Liver (tissue), 9 donors: ENCODE measurements around the gene HEPHL1. TPM values are rescaled to one million over a fixed set of nuclear protein-coding genes. Genes with fewer than 3 reads are reported as not detected.

ENCODE experiments used
- DNase-seq: peaks from one replicate; pipeline ENCODE4 v3.0.0-alpha.2; 2017; ENCODE audit warnings: low spot score
- H3K27ac ChIP-seq, 2 donors: one replicate each; pipeline ENCODE4 v1.7.0; 2013; ENCODE audit warnings: inconsistent platforms in 2 of 2, low read length in 2 of 2, control low read depth in 1 of 2, low read depth in 1 of 2, mild to moderate bottlenecking in 1 of 2
- H3K27me3 ChIP-seq, 4 donors: one replicate each; pipeline versions ENCODE4 v1.6.1 to v1.7.0; 2013; ENCODE audit warnings: low read length in 3 of 4, inconsistent platforms in 1 of 4, mild to moderate bottlenecking in 1 of 4, moderate library complexity in 1 of 4; ENCODE audit not compliant: control insufficient read depth in 4 of 4, insufficient read depth in 4 of 4
- H3K36me3 ChIP-seq, 4 donors: one replicate each; pipeline versions ENCODE4 v1.6.1 to v1.7.0; 2013; ENCODE audit warnings: low read length in 3 of 4, mild to moderate bottlenecking in 3 of 4, low read depth in 1 of 4, moderate library complexity in 1 of 4; ENCODE audit not compliant: control insufficient read depth in 4 of 4, insufficient read depth in 3 of 4
- H3K4me1 ChIP-seq, 4 donors: one replicate each; pipeline versions ENCODE4 v1.6.1 to v1.7.0; 2013; ENCODE audit warnings: low read length in 3 of 4, mild to moderate bottlenecking in 3 of 4, moderate library complexity in 1 of 4; ENCODE audit not compliant: control insufficient read depth in 4 of 4, insufficient read depth in 4 of 4
- H3K4me3 ChIP-seq, 3 donors: one replicate each; pipeline versions ENCODE4 v1.6.1 to v1.7.0; 2013; ENCODE audit warnings: low read length in 3 of 3, control low read depth in 1 of 3, low read depth in 1 of 3, mild to moderate bottlenecking in 1 of 3
- H3K9ac ChIP-seq, 2 donors: one replicate each; pipeline ENCODE4 v1.7.0; 2013; ENCODE audit warnings: low read length in 2 of 2, mild to moderate bottlenecking in 2 of 2, moderate library complexity in 2 of 2, control low read depth in 1 of 2, low read depth in 1 of 2
- H3K9me3 ChIP-seq, 4 donors: one replicate each; pipeline versions ENCODE4 v1.6.1 to v1.7.0; 2013; ENCODE audit warnings: low read length in 3 of 4; ENCODE audit not compliant: control insufficient read depth in 4 of 4
- EGR1 ChIP-seq, 2 donors: IDR thresholded peaks; 2 replicates each; pipeline ENCODE4 v1.6.1; 2016 to 2018; ENCODE audit warnings: antibody characterized with exemption in 2 of 2, low read depth in 2 of 2
- FOXA2 ChIP-seq: IDR thresholded peaks from 2 replicates; pipeline ENCODE4 v1.6.1; 2016; ENCODE audit warnings: antibody characterized with exemption
- GABPA ChIP-seq, 2 donors: IDR thresholded peaks in 1 of 2; conservative IDR thresholded peaks in 1 of 2; 2 replicates each; pipeline ENCODE4 v1.6.1; 2016; ENCODE audit warnings: antibody characterized with exemption in 2 of 2, mild to moderate bottlenecking in 1 of 2, moderate library complexity in 1 of 2
- HNF4A ChIP-seq, 2 donors: conservative IDR thresholded peaks; 2 replicates each; pipeline ENCODE4 v1.6.1; 2016; ENCODE audit warnings: antibody characterized with exemption in 2 of 2, mild to moderate bottlenecking in 2 of 2
- HNF4G ChIP-seq: IDR thresholded peaks from 2 replicates; pipeline ENCODE4 v1.6.1; 2016; ENCODE audit warnings: antibody characterized with exemption
- JUND ChIP-seq, 2 donors: IDR thresholded peaks; 2 replicates each; pipeline ENCODE4 v1.6.1; 2016; ENCODE audit warnings: antibody characterized with exemption in 2 of 2
- NR2F2 ChIP-seq: IDR thresholded peaks from 2 replicates; pipeline ENCODE4 v1.6.1; 2016; ENCODE audit warnings: antibody characterized with exemption
- RAD21 ChIP-seq, 2 donors: IDR thresholded peaks; 2 replicates each; pipeline ENCODE4 v1.6.1; 2016; ENCODE audit warnings: antibody characterized with exemption in 2 of 2, mild to moderate bottlenecking in 2 of 2
- RXRA ChIP-seq, 2 donors: IDR thresholded peaks; 2 replicates each; pipeline ENCODE4 v1.6.1; 2017 to 2018; ENCODE audit warnings: antibody characterized with exemption in 2 of 2, mild to moderate bottlenecking in 1 of 2
- YY1 ChIP-seq: IDR thresholded peaks from 2 replicates; pipeline ENCODE4 v1.6.1; 2016; ENCODE audit warnings: antibody characterized with exemption, mild to moderate bottlenecking
- WGBS: extraction: QIAGEN DNeasy Blood & Tissue Kit; methylation state at CpG from one replicate; pipeline ENCODE4 v1.1.7; 2013; 5-methylcytosine and 5-hydroxymethylcytosine counted together
- polyA plus RNA-seq, 2 donors: library from polyadenylated mRNA; stranded (reverse) in 1 of 2; unstranded in 1 of 2; fragments of 200-250 nt in 1 of 2; fragments of >200 nt in 1 of 2; fragmentation: Nextera tagmentation in 1 of 2; extraction: Ambion mirVana in 1 of 2; gene quantifications; one replicate each; pipeline versions ENCODE4 v1.2.1 to v1.2.3, GENCODE V29; 2013 to 2015
- total RNA-seq, 2 donors: library from RNA; depleted of rRNA; stranded (reverse); fragments of >200 nt; gene quantifications; one replicate each; pipeline ENCODE4 v1.2.3, GENCODE V29; 2014
- TF ChIP-seq, protein P1 (sequence below): fragments of 150-350 bp; IDR thresholded peaks from 2 replicates; pipeline ENCODE4 v1.5.1; 2017; ENCODE audit warnings: improper control_type of control experiment, low read depth, low read length; ENCODE audit not compliant: missing input control
- TF ChIP-seq, protein P2 (sequence below): IDR thresholded peaks from 2 replicates; pipeline ENCODE4 v1.6.1; 2016; ENCODE audit warnings: antibody characterized with exemption, mild to moderate bottlenecking
- TF ChIP-seq, protein P3 (sequence below): IDR thresholded peaks from 2 replicates; pipeline ENCODE4 v1.6.1; 2016; ENCODE audit warnings: antibody characterized with exemption
- TF ChIP-seq, protein P4 (sequence below): IDR thresholded peaks from 2 replicates; pipeline ENCODE4 v1.6.1; 2016; ENCODE audit warnings: antibody characterized with exemption
- TF ChIP-seq, protein P5 (sequence below): IDR thresholded peaks from 2 replicates; pipeline ENCODE4 v1.6.1; 2016; ENCODE audit warnings: antibody characterized with exemption
- donor health status: healthy.
- donor health status: healthy.
- donor health status: healthy.
- donor health status: healthy.
- donor health status: healthy.

Gene HEPHL1
- total and polyA plus RNA-seq, 4 donors: 0.19 TPM; not detected in 3

DNA sequence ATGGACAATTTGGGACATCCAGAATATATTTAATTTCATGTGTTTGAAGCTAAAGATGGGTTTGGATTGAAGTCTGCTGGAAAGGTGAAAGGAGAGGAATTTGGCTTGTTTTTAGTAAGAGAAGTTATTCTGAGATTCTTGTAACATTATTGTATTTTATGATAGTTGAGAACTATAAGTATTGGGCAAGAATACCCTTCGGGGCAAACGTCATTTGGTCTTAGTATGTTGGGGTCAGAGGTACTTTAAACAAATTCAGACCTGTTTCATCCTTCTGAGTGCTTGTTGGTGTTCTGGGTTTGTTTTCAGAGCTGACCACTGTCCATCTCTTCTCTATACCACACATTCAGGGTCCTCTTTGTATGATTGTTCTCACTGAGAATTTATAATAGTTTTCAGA lies 127.0 kb downstream of the HEPHL1 start:
- H3K9ac ChIP-seq: no peak overlapping the region
- no peak overlapping the region for H3K27ac ChIP-seq
- H3K4me3 ChIP-seq: no peak overlapping the region
- H3K9me3 ChIP-seq: no peaks in the 10 kb centered on the region
- H3K36me3 ChIP-seq: no peaks in the 10 kb centered on the region
- DNase-seq: no peak
- WGBS: 39% methylated on average over 2 of the region's 2 CpGs
- no peaks in the 10 kb centered on the region for H3K27me3 ChIP-seq
- TF ChIP-seq, protein P1, sequence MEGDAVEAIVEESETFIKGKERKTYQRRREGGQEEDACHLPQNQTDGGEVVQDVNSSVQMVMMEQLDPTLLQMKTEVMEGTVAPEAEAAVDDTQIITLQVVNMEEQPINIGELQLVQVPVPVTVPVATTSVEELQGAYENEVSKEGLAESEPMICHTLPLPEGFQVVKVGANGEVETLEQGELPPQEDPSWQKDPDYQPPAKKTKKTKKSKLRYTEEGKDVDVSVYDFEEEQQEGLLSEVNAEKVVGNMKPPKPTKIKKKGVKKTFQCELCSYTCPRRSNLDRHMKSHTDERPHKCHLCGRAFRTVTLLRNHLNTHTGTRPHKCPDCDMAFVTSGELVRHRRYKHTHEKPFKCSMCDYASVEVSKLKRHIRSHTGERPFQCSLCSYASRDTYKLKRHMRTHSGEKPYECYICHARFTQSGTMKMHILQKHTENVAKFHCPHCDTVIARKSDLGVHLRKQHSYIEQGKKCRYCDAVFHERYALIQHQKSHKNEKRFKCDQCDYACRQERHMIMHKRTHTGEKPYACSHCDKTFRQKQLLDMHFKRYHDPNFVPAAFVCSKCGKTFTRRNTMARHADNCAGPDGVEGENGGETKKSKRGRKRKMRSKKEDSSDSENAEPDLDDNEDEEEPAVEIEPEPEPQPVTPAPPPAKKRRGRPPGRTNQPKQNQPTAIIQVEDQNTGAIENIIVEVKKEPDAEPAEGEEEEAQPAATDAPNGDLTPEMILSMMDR: no peak
- no peak for TF ChIP-seq GABPA (IDR thresholded peaks at IDR 0.05 in 1 of 2, conservative IDR thresholded peaks at IDR 0.05 in 1 of 2)
- no peak for TF ChIP-seq YY1
- no peak for TF ChIP-seq HNF4A (conservative IDR thresholded peaks at IDR 0.05)
- no peak for TF ChIP-seq NR2F2
- TF ChIP-seq, protein P2, sequence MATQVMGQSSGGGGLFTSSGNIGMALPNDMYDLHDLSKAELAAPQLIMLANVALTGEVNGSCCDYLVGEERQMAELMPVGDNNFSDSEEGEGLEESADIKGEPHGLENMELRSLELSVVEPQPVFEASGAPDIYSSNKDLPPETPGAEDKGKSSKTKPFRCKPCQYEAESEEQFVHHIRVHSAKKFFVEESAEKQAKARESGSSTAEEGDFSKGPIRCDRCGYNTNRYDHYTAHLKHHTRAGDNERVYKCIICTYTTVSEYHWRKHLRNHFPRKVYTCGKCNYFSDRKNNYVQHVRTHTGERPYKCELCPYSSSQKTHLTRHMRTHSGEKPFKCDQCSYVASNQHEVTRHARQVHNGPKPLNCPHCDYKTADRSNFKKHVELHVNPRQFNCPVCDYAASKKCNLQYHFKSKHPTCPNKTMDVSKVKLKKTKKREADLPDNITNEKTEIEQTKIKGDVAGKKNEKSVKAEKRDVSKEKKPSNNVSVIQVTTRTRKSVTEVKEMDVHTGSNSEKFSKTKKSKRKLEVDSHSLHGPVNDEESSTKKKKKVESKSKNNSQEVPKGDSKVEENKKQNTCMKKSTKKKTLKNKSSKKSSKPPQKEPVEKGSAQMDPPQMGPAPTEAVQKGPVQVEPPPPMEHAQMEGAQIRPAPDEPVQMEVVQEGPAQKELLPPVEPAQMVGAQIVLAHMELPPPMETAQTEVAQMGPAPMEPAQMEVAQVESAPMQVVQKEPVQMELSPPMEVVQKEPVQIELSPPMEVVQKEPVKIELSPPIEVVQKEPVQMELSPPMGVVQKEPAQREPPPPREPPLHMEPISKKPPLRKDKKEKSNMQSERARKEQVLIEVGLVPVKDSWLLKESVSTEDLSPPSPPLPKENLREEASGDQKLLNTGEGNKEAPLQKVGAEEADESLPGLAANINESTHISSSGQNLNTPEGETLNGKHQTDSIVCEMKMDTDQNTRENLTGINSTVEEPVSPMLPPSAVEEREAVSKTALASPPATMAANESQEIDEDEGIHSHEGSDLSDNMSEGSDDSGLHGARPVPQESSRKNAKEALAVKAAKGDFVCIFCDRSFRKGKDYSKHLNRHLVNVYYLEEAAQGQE: no peak
- TF ChIP-seq HNF4G: no peak
- TF ChIP-seq FOXA2: no peak
- TF ChIP-seq, protein P3, sequence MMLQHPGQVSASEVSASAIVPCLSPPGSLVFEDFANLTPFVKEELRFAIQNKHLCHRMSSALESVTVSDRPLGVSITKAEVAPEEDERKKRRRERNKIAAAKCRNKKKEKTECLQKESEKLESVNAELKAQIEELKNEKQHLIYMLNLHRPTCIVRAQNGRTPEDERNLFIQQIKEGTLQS: no peak
- TF ChIP-seq, protein P4, sequence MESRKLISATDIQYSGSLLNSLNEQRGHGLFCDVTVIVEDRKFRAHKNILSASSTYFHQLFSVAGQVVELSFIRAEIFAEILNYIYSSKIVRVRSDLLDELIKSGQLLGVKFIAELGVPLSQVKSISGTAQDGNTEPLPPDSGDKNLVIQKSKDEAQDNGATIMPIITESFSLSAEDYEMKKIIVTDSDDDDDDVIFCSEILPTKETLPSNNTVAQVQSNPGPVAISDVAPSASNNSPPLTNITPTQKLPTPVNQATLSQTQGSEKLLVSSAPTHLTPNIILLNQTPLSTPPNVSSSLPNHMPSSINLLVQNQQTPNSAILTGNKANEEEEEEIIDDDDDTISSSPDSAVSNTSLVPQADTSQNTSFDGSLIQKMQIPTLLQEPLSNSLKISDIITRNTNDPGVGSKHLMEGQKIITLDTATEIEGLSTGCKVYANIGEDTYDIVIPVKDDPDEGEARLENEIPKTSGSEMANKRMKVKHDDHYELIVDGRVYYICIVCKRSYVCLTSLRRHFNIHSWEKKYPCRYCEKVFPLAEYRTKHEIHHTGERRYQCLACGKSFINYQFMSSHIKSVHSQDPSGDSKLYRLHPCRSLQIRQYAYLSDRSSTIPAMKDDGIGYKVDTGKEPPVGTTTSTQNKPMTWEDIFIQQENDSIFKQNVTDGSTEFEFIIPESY: no peak
- TF ChIP-seq, protein P5, sequence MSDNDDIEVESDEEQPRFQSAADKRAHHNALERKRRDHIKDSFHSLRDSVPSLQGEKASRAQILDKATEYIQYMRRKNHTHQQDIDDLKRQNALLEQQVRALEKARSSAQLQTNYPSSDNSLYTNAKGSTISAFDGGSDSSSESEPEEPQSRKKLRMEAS: no peak
- no peak for TF ChIP-seq RXRA (IDR thresholded peaks at IDR 0.05)
- TF ChIP-seq EGR1 (IDR thresholded peaks at IDR 0.05; ENCODE audit: low read depth in 2 of 2): no peak
- TF ChIP-seq RAD21 (IDR thresholded peaks at IDR 0.05): no peak
- no peak for TF ChIP-seq JUND (IDR thresholded peaks at IDR 0.05)
- H3K4me1 ChIP-seq: peaks cover 4 to 53% (median 28%) of the 10 kb centered on the region in 4 donors

DNA sequence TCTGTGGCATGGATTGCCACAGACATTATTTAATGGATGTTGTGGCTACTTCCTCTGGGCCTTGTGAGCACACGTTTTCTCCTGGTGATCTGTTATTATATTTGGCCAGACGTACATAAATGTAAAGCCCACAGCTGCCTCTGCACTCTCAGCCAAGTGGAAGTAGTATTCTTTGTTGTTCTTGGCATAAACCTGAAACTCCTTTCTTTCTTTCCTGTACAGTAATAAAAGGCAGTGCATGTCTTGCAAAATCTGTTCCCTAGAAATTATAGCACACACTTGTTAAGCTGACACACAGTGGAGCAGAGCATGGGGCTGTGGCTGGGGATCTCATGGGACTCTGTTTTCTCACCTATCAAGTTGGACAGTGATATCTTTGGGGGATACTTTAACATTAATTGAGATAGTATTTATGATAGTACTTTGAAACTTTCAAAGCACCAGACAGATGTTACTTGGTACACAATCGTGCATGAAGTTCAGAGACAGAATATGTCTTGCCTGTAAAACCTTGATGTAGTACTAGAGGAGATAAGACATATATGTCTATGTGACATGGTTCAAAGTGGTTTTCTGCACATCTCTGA lies 128.4 kb downstream of the HEPHL1 start:
- no peaks in the 10 kb centered on the region for H3K36me3 ChIP-seq
- DNase-seq: no peak
- no peaks in the 10 kb centered on the region for H3K9me3 ChIP-seq
- H3K4me1 ChIP-seq: peaks cover 4 to 61% (median 36%) of the 10 kb centered on the region in 4 donors
- no peak for TF ChIP-seq NR2F2
- no peak for TF ChIP-seq HNF4A (conservative IDR thresholded peaks at IDR 0.05)
- TF ChIP-seq, protein P4: no peak
- no peak for TF ChIP-seq JUND (IDR thresholded peaks at IDR 0.05)
- WGBS: 67% methylated on average over 3 of the region's 3 CpGs
- H3K27me3 ChIP-seq: no peaks in the 10 kb centered on the region
- no peak overlapping the region for H3K27ac ChIP-seq
- no peak overlapping the region for H3K9ac ChIP-seq
- no peak overlapping the region for H3K4me3 ChIP-seq
